ENCODE measurements around the gene COMT.
"Not testable (repeated sequence)": the region's sequence is repeated elsewhere in the genome, so short reads cannot be mapped to it uniquely, and the experiment has no call there.

COMT gene

GRCh38 chr22:19909350-19910179 lies 32.0 kb upstream of the COMT start:
- DNase-seq, result peak; percentile 77 to 83

- DNase-seq, result no peak
These were observed 31.3 kb upstream of the COMT start for GRCh38 chr22:19910180-19910744.

- no peak for DNase-seq
These were observed 29.9 kb upstream of the COMT start for GRCh38 chr22:19911540-19912270.

- DNase-seq, result no peak
These were observed 29.1 kb upstream of the COMT start for GRCh38 chr22:19912271-19912999.

- DNase-seq, result no peak
These were observed 28.1 kb upstream of the COMT start for GRCh38 chr22:19913337-19913936.

GRCh38 chr22:19914201-19914943 lies 27.2 kb upstream of the COMT start:
- no peak for DNase-seq

- no peak for DNase-seq
These were observed 26.2 kb upstream of the COMT start for GRCh38 chr22:19915287-19915954.

- DNase-seq, result no peak
These were observed 25.6 kb upstream of the COMT start for GRCh38 chr22:19916006-19916405.

- no peak for DNase-seq
These were observed 24.6 kb upstream of the COMT start for GRCh38 chr22:19916941-19917340.

GRCh38 chr22:19917389-19918138 lies 24.0 kb upstream of the COMT start:
- DNase-seq, result no peak

- DNase-seq, result no peak
These were observed 23.1 kb upstream of the COMT start for GRCh38 chr22:19918332-19919106.

GRCh38 chr22:19919701-19920363 lies 21.7 kb upstream of the COMT start:
- no peak for DNase-seq

- no peak for DNase-seq
These were observed 20.0 kb upstream of the COMT start for GRCh38 chr22:19921544-19922081.

- DNase-seq, result no peak
These were observed 17.6 kb upstream of the COMT start for GRCh38 chr22:19923914-19924513.

- DNase-seq, result not testable (repeated sequence)
These were observed 15.5 kb upstream of the COMT start for GRCh38 chr22:19926028-19926427.

- no peak for DNase-seq
These were observed 13.9 kb upstream of the COMT start for GRCh38 chr22:19927696-19928095.

- no peak for DNase-seq
These were observed 13.4 kb upstream of the COMT start for GRCh38 chr22:19928207-19928606.

All from CD4-positive, alpha-beta T cell treated with Interferon alpha-2 for 1 hour (primary cell).